ENCODE measurements around the gene RIMBP2.
"Not testable (repeated sequence)": the region's sequence is repeated elsewhere in the genome, so short reads cannot be mapped to it uniquely, and the experiment has no call there.

The RIMBP2 gene

GRCh38 chr12:130703733-130704375, 12.2 kb downstream of the RIMBP2 start:
- FAIRE-seq: peak; percentile 60

- FAIRE-seq: peak; percentile 100
These were observed 12.9 kb downstream of the RIMBP2 start for GRCh38 chr12:130702966-130703732.

GRCh38 chr12:130701402-130701744, 14.7 kb downstream of the RIMBP2 start:
- FAIRE-seq: no peak

GRCh38 chr12:130700492-130701401, 15.4 kb downstream of the RIMBP2 start:
- FAIRE-seq: no peak

- FAIRE-seq: no peak
These were observed 18.0 kb downstream of the RIMBP2 start for GRCh38 chr12:130698106-130698505.

GRCh38 chr12:130696379-130697100, 19.6 kb downstream of the RIMBP2 start:
- peak; percentile 46 for FAIRE-seq

- no peak for FAIRE-seq
These were observed 21.0 kb downstream of the RIMBP2 start for GRCh38 chr12:130695061-130695460.

- FAIRE-seq: no peak
These were observed 26.4 kb downstream of the RIMBP2 start for GRCh38 chr12:130689408-130690405.

- not testable (repeated sequence) for FAIRE-seq
These were observed 27.1 kb downstream of the RIMBP2 start for GRCh38 chr12:130688999-130689398.

GRCh38 chr12:130687796-130688778, 28.0 kb downstream of the RIMBP2 start:
- FAIRE-seq: no peak

GRCh38 chr12:130687190-130687589, 28.9 kb downstream of the RIMBP2 start:
- FAIRE-seq: no peak

GRCh38 chr12:130686511-130686991, 29.5 kb downstream of the RIMBP2 start:
- no peak for FAIRE-seq

GRCh38 chr12:130685850-130686249, 30.2 kb downstream of the RIMBP2 start:
- FAIRE-seq: no peak

- FAIRE-seq: no peak
These were observed 30.8 kb downstream of the RIMBP2 start for GRCh38 chr12:130685250-130685787.

GRCh38 chr12:130683811-130684210, 32.3 kb downstream of the RIMBP2 start:
- FAIRE-seq: no peak

- FAIRE-seq: no peak
These were observed 33.0 kb downstream of the RIMBP2 start for GRCh38 chr12:130683080-130683479.

GRCh38 chr12:130680451-130680990, 35.6 kb downstream of the RIMBP2 start:
- no peak for FAIRE-seq

- no peak for FAIRE-seq
These were observed 38.0 kb downstream of the RIMBP2 start for GRCh38 chr12:130677957-130678558.

GRCh38 chr12:130675791-130676190, 40.3 kb downstream of the RIMBP2 start:
- no peak for FAIRE-seq
